HG02798 (cell line): ENCODE results near the gene LRRC4.

Experiments used
- ATAC-seq: cut with Tn5 transposase; IDR thresholded peaks from one replicate; pipeline ENCODE4 v1.9.1; 2021; ENCODE audit warnings: mild to moderate bottlenecking; ENCODE audit not compliant: unreplicated experiment, poor library complexity

The LRRC4 gene

DNA sequence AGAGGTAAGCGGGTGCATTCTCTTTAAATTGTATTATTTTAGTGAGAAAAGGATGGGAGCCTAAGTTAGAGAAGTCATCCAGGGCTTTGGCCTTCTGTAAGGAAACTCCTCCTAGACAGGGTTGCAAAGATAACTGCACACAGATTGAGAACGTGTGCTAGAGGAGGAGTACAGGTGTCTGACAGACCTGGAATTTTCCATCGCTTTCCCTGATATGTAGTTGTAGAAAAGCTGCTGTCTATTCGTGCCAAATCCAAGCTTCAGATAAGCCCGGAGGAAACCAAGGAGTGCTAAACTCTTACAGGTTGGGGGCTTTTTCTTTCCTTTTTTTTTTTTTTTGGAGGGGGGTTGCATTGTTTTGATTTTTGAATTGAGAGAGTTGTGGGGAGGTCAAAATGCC, 23.1 kb downstream of the LRRC4 start:
- ATAC-seq = no peak

DNA sequence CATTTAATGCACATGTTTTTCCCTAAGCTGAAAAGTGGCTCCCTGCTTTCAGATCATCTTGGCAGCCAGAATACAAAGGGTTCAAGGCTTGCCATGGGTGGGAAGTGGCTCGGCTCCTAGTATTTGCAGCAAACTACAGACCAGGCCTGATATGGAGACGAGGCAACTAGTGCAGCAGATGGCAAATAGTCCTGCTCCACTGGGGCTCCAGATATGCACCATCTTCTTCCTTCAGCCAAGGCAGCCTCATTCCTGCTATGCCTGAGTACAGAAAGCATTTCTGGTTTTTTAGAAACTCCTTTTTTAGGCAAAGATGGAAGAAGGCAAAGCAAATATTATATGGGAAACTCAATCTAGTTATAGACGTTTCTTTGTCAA, 23.9 kb downstream of the LRRC4 start:
- ATAC-seq = no peak

GRCh38 chr7:128006550-128007302, 24.5 kb downstream of the LRRC4 start:
- no peak for ATAC-seq

DNA sequence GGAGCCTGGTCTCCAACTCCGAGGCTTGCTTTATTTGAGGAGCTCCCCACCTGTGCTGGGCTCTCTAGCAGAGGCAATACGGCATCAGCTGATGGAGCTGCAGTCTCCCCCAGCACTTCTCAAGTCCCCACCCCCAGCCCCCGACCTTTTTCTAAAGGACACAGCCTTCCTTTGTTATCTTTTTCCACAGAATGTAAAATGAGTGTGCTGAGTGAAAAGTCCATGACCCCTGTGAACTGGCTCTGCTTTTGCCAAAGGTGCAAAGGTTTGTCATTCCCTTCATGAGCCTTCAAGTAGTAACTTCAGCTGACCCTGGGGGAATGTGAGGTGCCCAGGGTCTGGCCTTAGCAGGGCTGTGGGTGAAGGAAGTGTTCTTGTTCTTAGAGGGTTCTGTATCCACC, 25.5 kb downstream of the LRRC4 start:
- ATAC-seq = no peak

DNA sequence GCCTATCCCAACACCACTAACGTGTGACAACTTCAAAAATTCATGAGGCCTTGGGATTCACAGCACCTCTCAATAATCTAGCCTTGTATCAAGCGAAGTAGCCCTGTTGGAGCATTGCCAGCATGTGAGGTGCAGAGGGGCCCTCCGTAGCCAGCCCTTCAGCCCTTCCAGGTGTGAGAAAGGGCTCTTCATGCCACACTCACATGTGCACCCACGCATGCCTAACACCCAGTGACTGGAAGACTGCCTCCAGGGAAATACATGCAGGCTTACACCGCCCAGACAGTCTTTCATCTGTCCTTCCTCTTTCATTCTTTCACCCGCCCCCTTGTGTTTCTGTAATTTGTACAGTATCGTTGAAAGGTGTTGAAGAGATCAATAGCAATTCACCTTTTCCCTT, 26.1 kb downstream of the LRRC4 start:
- ATAC-seq = no peak

- no peak for ATAC-seq
Observed at GRCh38 chr7:128004623-128005022, 26.6 kb downstream of the LRRC4 start.

- ATAC-seq = no peak
Observed at GRCh38 chr7:128003787-128004186, 27.4 kb downstream of the LRRC4 start.

- ATAC-seq = peak; percentile 63
Observed at GRCh38 chr7:128003167-128003566, 28.1 kb downstream of the LRRC4 start.

- ATAC-seq = peak; percentile 59
Observed at GRCh38 chr7:128000854-128001265, 30.4 kb downstream of the LRRC4 start.

DNA sequence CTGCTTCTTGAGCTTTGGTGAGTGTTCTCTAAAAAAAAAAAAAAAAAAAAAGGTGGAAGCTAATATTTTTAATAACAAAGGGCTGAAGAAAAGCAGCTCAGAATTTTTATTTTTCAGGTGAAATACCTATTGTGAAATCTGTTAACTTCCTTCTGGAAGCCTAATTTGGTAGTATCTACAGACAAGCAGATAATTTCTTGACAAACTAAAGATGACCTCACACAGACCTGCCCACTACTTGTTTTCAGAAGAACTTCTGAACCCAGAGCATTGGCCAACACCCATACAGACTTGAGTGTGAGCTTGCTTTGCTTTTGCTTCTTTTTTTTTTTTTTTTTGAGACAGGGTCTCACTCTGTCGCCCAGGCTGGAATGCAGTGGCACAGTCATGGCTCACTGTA, 31.2 kb downstream of the LRRC4 start:
- ATAC-seq = no peak

- ATAC-seq = no peak
Observed at GRCh38 chr7:127998671-127999070, 32.6 kb downstream of the LRRC4 start.

DNA sequence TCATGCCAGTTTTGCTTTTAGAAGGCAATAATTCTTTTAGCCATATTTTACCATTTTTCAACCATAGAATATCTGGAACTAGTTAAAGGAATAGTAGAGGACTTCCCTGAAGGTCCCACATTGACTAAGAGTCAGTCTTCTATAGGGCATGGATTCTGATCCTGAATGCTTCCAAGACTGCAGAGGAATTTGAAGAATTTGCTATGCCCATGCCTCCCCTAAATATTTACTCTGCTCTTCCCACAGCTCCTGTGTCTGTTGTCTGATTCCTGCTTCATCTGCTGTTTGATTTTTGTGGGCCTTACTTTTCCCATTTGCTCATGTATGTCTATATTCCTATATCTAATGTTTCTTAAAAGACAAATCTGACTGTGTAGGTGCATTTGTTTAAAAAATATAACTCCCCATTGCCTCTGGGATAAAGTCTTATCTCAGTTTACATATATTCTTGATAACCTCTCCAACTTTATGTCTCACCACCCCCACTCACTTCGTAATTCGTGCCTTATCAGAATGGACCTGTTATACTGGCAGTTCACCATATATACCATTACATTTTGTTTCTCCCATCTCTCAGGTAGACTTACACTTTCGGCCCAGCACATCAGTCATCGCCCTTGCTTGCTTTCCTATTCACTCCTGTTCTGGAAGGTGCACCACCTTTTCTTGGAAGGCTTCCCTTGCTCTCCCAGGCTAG, 33.9 kb downstream of the LRRC4 start:
- ATAC-seq = no peak

DNA sequence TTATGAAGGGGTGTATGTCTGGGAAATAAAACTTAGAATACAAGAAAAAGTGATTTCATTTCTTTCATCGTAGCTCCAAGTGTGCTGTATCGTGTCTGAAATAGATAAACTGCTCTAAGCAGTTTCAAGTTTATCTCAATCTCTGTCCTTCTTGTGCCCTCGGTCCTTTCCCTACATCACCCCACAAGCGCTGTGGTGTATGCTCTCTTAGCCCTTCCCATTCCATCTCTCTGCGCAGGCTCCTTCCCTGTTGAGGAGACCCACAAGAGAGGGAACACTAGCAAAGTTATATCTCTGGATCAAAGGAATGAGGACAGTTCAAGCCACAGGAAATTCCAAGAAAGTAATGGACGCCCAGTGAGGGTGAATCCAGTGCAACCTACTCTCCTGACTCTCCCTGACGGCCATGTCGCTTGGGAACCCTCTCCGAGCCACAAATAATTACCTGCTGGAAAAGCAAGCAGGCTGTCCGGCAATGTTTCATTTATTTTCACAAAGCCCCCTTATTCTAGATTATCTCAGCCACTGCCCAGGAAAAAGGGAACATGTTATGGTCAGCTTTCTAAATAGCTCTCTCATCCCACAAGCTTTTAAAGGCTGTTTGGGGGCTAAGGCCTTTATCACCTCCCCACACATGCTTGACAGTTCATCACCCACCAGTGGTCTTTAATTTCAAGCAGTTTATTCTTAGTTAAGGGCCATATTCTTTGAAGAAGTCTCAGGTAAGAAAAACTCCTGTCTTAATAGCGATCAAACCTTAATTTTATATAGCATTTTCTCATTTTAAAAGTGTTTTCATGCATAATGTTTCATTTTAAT, 34.8 kb downstream of the LRRC4 start:
- ATAC-seq = no peak

DNA sequence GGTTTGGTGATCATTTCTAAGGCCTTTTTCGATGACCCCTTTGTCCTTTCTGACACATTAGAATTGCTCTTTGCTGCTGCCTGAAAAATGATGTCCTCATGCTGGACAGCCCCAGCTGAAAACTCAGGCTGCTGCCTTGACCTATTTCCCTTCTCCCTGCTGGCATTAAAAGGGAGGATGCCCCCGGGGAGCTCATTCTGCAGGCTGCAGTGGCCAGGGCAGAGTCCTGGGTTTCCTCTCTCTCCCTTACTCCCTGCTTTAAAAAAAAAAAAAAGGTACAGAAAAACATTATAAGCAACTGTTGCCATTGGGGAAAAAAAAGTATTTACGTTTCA, 35.4 kb downstream of the LRRC4 start:
- no peak for ATAC-seq

- no peak for ATAC-seq
Observed at GRCh38 chr7:127995156-127995880, 35.9 kb downstream of the LRRC4 start.

DNA sequence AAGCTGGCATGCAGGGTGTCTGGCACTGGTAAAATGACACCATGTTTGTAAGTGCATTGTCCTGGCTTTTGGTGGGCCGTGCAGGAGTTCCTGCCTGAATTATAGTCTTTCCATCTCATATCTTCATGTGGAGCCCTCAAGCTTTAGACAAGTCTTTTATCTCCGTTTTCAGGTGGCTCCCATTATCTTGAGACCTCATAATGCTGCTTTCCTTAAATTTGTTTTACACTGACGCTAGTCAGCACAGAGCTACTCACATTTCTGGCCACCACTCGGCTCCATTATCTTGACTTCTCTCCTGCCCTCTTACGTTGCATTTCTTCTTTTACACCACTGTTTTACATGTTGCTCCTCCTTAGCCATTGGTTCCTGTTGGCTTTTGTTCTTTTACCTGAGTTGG, 37.2 kb downstream of the LRRC4 start:
- no peak for ATAC-seq

DNA sequence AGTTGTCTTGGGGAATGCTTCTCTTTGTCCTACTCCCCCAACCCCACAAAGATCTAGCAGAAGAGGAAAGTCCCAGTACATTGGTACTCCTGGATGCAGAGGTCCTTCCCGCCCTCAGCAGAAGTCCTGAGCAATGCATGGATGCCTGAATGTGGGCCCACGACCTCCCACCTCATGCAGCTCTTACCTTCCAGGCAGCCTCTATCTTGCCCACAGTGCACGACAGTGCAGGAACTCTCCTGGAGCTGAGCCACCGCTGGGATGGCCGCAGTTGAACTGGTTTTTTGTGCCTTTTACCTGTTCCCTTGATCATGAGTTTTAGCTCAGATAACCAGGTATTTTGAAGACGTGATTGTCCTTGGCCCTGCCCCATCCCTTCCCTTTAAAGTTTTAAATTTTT, 37.9 kb downstream of the LRRC4 start:
- ATAC-seq = no peak

- ATAC-seq = no peak
Observed at GRCh38 chr7:127988751-127989150, 42.5 kb downstream of the LRRC4 start.

DNA sequence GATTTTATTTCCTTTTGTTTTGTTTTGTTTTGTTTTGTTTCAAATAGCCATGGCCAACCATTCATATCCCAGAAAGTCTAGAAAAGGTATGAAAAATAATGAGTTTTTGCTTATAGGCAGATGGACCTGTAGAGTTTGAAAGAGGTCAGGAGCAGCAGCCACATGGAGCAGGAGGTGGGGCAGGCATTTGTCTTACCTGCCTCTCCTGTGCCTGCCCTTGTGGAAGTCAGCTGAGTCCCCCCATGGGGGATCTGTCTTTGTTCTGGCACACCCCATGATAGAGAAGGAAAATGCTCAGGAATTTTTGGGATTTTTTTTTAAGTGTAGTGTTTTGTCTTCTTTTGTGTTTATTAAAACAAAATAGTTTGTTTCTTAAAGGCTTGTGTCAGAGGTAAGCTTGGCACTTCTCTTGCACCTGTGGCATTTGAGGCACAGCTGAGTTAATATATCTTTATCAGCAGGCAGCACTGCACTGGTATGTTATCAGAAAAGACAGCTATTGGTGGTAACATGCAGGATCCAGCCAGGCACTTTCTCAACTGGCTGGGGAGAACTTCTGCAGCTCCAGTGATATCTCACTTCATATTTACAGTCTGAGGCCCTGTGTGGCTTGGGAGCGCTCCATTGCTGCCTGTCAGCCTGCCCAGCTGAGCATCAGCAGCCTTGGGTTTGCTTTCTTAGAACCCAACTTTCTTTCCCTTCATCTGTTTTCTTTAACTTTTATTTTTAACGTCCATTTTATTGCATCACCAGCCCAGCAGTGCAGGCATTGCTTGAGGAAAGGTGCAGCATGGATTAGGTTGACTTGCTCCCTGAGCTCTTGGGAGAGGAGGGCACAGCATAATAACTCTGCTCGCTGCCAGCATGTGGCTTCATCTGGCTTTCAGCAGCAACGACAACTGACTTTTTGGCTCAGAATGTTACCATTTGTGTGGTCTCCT, 44.4 kb downstream of the LRRC4 start:
- ATAC-seq = no peak
